HG02840 (cell line): Measurements from ENCODE around the gene PDSS2.
A peak's percentile ranks its signal among the peaks of the same experiment; 100 is the strongest.
"Not testable (repeated sequence)": the region's sequence is repeated elsewhere in the genome, so short reads cannot be mapped to it uniquely, and the experiment has no call there.

ENCODE experiments used
- ATAC-seq: cut with Tn5 transposase; IDR thresholded peaks from one replicate; pipeline ENCODE4 v1.9.1; 2021; ENCODE audit warnings: mild to moderate bottlenecking, moderate library complexity, moderate number of reproducible peaks; ENCODE audit not compliant: unreplicated experiment, low FRiP score

PDSS2 gene

DNA sequence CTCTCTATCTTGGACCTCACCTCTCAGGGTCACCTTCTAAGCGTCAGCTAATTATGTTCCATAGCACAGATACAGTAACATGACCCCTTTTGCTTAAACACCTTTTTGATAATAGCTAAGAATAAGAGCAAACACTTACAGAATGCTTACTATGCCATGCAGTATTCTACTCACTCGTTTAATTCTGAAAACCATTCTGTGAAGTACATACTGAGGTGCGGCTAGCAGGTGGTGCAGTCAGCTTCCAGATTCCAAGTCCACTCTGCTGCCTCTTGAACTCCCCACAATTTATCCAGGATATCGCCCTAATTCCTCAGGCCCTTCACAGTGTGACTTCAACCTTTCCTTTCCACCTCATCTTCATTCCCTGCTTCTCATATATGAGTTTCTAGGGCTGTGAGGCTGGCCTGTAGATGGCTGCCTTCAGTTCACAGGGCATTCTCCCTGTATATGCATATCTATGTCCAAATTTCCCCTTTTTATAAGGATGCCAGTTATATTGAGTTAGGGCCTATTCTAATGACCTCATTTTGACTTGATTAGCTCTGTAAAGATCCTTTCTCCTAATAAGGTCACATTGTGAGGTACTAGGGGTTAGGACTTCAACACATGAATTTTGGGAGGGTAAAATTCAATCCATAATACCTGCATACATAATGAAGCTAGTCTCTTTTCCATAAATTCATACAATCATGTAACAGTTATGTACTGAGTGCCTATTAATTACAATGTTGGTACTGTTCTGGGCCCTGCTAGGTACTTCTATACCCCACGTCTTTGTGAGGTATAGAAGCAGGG, 130.1 kb downstream of the PDSS2 start:
- ATAC-seq = no peak

- no peak for ATAC-seq
These were observed 131.3 kb downstream of the PDSS2 start for GRCh38 chr6:107328081-107328480.

GRCh38 chr6:107323133-107323785, 136.1 kb downstream of the PDSS2 start:
- no peak for ATAC-seq

GRCh38 chr6:107321793-107322192, 137.6 kb downstream of the PDSS2 start:
- no peak for ATAC-seq

DNA sequence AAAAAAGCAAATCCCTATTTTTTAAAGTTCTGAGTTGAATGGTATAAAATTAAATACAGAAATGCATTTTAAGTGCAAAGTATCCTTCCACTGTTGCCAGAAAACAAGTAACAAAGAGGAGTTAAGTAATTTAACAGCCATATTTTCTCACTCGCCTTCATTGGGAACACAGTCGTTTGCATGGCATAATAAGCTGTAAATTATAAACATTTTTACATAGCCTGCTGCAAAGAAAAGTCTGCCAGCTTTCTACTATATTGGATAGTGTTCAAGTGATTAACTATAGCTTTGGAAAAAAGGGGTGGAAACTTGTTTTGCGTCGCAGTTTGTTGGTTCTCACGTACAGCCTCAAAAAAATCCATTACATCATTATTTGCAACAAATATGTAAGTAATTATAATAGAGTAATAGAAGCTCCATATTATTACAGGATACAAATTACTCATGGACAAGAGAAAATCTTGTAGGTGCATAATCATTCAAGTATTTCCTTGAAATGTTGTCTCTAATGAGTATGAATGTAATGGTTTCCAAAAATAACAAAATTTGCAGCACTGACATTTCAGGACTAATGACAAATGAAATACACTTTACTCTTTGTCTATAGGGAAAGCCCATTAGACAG, 139.3 kb downstream of the PDSS2 start:
- no peak for ATAC-seq

DNA sequence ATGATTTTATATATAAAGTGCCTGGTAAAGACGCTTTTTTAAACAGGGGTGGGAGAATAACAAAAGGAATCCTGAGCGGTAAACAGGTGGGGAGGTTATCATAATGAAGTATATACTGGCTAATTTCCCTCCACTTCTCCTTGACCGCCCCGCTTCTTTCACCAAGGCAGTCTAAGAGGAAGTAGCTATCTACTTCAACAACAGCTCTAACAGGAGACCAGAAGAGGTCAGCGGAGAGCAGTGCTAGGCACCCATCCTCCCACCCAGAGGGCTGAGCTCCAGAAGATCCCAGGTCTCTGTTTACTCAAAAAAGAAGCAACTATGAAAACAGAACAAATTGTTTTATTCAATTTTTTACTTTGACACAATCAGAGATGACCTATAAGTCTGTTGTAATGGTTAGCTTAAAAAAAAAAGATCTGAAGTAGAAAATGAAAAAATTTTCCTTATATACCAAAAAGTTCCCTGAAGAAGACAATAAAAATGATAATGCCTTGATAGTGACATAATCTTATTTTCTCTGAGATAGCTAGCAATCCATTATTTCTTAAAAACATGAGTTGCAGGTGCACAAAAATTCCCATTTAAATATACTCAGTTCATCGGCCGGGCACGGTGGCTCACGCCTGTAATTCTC, 141.1 kb downstream of the PDSS2 start:
- peak; percentile 80 for ATAC-seq

GRCh38 chr6:107315114-107315513, 144.2 kb downstream of the PDSS2 start:
- ATAC-seq = no peak

DNA sequence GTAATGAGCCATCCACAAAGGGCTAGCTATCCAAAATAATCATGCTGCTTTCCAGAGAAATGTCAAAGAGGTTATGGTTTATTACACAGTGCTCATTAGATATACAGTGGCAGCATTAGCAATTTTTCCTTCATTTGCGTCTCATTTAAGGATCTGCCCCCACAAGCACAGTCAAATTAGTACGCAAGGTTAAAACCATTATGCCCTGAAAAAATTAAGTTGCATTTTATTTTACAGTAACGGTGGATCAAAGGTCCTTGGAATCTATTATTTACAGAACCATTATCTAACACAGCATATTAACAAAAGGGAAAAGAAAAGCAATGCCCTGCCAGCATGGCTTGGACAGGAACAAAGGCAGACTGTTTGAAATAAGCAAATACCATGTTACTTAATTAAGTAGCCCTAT, 144.8 kb downstream of the PDSS2 start:
- ATAC-seq = no peak

GRCh38 chr6:107313776-107314175, 145.6 kb downstream of the PDSS2 start:
- no peak for ATAC-seq

- no peak for ATAC-seq
These were observed 149.0 kb downstream of the PDSS2 start for GRCh38 chr6:107310362-107310761.

- no peak for ATAC-seq
These were observed 150.7 kb downstream of the PDSS2 start for GRCh38 chr6:107308677-107309076.

DNA sequence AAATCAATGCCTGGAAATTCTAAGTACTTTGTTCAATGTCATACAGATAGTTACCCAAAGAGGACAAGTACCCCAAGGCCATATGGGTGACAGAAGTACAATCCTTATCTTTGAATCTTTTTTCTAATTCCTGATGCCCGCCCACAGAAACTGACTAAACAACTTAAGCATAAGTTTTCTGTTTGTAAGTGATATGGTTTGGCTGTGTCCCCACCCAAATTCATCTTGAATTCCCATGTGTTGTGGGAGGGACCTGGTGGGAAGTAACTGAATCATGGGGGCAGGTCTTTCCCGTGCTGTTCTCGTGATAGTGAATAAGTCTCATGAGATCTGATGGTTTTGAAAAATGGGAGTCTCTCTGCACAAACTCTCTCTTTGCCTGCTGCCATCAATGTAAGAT, 153.4 kb downstream of the PDSS2 start:
- not testable (repeated sequence) for ATAC-seq

GRCh38 chr6:107305391-107305790, 154.0 kb downstream of the PDSS2 start:
- ATAC-seq = no peak

GRCh38 chr6:107304421-107305025, 154.8 kb downstream of the PDSS2 start:
- ATAC-seq = no peak

DNA sequence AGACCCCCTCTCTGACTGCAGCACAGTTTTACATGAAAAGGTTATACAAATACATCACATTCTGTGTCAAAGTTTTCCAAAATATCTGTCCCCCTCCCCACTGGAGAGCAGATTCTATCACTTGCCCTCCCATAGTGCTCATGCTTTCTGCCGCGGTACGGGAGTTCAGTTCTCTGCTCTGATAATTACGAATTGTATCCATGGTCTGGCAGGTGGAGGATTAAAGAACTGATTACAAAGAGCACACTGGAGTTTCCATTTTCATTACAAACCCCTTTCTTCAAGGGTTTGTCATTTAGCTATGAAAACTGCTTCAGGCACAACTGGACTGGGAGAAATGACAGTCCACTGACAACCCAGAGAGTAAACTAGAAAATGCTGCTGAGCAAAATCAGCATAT, 166.0 kb downstream of the PDSS2 start:
- no peak for ATAC-seq

DNA sequence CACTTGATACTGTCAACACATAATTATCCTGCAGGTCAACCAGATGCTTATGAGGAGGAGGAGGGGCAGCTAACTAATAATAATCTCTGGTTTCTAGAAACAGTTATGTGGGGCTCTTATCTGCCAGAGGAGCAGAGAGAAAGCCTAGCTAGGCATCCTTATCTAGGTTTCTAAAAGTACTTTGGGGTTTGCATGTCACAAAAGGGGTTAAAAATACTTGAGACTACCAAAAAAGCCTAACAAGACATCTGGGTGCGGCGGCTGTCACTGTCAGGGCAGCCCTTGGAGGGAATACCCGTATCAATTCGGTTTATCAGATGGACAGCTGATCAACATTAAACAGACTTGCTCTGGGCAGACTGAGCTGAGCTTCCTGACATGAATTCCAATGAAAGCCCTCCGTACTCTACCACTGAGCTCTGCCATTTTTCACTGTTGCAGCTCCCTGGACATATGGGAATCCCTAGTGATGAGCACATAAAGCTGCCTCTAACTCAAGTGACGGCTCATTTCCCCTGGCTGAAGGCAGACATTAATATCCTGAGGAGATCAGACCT, 166.6 kb downstream of the PDSS2 start:
- no peak for ATAC-seq

DNA sequence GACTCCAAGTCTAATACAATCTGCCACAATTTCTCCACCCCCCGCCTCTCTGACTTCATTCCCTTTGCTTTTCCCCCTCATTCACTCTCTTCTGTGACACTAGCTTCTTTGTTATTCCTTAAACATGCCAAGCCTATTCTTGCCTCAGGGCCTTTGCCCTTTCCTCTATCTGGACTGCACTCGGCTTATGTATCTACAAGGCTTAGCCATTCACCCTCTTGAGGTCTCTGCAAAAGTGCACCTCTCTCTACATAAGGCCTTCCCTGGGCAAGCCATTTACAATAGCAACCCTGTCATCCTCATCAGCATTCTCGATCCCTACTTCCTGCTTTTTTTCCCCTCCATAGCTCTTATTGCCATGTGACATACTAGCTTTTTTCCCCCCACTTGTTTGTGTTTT, 168.9 kb downstream of the PDSS2 start:
- no peak for ATAC-seq

DNA sequence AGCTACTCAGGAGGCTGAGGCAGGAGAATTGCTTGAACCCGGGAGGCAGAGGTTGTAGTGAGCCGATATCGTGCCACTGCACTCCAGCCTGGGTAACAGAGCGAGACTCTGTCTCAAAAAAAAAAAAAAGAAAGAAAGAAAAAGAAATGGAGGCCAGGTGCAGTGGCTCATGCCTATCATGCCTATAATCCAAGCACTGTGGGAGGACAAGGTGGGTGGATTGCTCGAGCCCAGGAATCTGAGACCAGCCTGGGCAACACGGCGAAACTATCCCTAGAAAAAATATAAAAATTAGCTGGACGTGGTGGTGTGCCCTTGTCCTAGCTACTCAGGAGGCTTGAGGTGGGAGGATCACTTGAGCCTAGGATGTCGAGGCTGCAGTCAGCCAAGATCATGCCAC, 170.1 kb downstream of the PDSS2 start:
- not testable (repeated sequence) for ATAC-seq

DNA sequence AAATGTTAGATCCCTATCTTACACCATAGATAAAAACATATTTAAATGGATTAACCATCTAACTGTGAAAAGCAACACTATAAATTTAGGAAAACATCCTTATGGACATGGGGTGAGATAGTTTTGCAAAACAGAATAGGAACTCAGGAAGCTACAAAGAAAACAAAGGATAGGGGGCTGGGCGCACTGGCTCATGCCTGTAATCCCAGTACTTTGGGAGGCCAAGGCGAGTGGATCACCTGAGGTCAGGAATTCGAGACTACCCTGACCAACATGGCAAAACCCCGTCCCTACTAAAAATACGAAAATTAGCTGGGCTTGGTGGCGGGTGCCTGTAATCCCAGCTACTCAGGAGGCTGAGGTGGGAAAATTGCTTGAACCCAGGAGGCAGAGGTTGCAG, 173.7 kb downstream of the PDSS2 start:
- ATAC-seq = not testable (repeated sequence)

DNA sequence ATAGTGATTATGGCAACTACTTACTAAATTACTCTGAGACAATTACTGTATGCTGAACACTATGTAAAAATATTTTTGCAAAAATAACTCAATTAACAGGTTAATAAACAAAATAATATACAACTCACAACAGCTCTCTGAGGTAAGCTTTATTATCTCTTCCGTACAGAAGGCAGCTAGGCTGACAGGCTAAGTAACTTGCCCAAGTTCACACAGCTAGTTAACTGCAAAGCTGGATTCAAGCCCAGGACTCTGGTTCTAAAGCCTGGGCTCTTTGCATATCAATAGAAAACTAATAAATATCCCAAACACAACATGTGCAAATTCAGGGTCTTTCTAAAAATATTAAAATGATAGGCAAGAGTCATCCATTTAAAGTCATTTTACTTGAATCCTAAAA, 174.6 kb downstream of the PDSS2 start:
- ATAC-seq = no peak
